Effector memory CD8-positive, alpha-beta T cell (primary cell): ENCODE results near the gene TTLL9.

Experiments
- ATAC-seq: fragments of 150-1000 bp; cut with Tn5 transposase; replicated peaks from 2 replicates; pipeline ENCODE4 v1.10.0; 2021; ENCODE audit warnings: mild to moderate bottlenecking, moderate library complexity
- DNase-seq, 3 experiments: peaks; one replicate each; pipeline ENCODE4 v3.0.0; 2021
- H3K27ac Mint-ChIP-seq, 2 donors: one replicate each; pipeline ENCODE4 v1.8.0; 2022; ENCODE audit warnings: mild to moderate bottlenecking in 2 of 2, mixed read lengths in 2 of 2, moderate library complexity in 2 of 2
- H3K27me3 Mint-ChIP-seq, 2 donors: one replicate each; pipeline ENCODE4 v1.8.0; 2022; ENCODE audit warnings: mixed read lengths in 2 of 2
- H3K36me3 Mint-ChIP-seq: one replicate; pipeline ENCODE4 v1.8.0; 2022; ENCODE audit warnings: mild to moderate bottlenecking, moderate library complexity, mixed read lengths; ENCODE audit not compliant: insufficient read depth
- H3K4me1 Mint-ChIP-seq, 2 donors: one replicate each; pipeline ENCODE4 v1.8.0; 2022; ENCODE audit warnings: low read depth in 2 of 2, mixed read lengths in 2 of 2
- H3K4me3 Mint-ChIP-seq, 2 donors: one replicate each; pipeline ENCODE4 v1.8.0; 2022; ENCODE audit warnings: mild to moderate bottlenecking in 2 of 2, mixed read lengths in 2 of 2, moderate library complexity in 2 of 2
- H3K9me3 Mint-ChIP-seq, 2 donors: one replicate each; pipeline ENCODE4 v1.8.0; 2022; ENCODE audit warnings: mixed read lengths in 2 of 2

Gene TTLL9

GRCh38 chr20:31831771-31832306, 38.6 kb upstream of the TTLL9 start:
- ATAC-seq (no peak), DNase-seq (no peak)
- H3K27ac Mint-ChIP-seq, result no peak overlapping the region
- no peaks in the 10 kb centered on the region for H3K36me3 Mint-ChIP-seq
- H3K4me3 Mint-ChIP-seq, result no peak overlapping the region
- H3K4me1 Mint-ChIP-seq, result peaks cover 10 to 11% of the 10 kb centered on the region in 2 donors
- no peaks in the 10 kb centered on the region for H3K27me3 Mint-ChIP-seq
- H3K9me3 Mint-ChIP-seq, result no peaks in the 10 kb centered on the region

DNA sequence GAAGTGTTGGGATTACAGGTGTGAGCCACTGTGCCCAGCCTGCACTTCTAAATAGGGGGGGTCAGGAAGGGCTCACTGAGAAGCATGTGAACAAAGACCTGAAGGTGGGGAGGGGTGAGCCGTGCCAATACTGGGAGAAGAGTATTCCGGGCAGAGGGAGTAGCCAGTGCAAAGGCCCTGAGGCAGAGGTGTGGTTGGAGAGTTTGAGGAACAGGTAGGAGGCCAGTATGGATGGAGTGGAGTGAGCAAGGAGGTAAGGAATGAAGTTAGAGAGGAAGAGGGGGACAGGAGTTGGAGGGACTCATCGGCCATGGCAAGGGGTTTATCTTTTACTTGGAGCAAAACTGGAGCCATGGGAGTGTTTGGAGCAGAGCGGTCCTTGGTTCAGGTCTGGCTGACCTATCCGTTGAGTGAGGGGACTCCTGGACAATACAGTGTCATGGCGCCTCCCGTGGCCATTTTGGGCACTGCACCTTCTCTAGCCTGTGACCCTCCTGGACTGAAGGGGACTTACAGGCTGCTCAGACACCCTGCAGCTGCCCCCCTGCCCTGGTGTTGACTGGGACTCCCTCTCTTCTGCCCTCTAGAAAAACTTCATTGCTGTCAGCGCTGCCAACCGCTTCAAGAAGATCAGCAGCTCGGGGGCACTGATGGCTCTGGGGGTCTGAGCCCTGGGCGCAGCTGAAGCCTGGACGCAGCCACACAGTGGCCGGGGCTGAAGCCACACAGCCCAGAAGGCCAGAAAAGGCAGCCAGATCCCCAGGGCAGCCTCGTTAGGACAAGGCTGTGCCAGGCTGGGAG, 37.1 kb upstream of the TTLL9 start:
- Mint-ChIP-seq H3K27me3 (no peaks in the 10 kb centered on the region), H3K4me1 (peaks cover 10 to 11% of the 10 kb centered on the region in 2 donors), H3K4me3 (peak overlapping the region in 1 of 2 donors; percentile 13), H3K9me3 (no peaks in the 10 kb centered on the region), H3K36me3 (peaks cover 3% of the 10 kb centered on the region), H3K27ac (no peak overlapping the region)
- peak; percentile 58 for ATAC-seq
- DNase-seq, result peak; percentile 57 to 68 (median 61)

DNA sequence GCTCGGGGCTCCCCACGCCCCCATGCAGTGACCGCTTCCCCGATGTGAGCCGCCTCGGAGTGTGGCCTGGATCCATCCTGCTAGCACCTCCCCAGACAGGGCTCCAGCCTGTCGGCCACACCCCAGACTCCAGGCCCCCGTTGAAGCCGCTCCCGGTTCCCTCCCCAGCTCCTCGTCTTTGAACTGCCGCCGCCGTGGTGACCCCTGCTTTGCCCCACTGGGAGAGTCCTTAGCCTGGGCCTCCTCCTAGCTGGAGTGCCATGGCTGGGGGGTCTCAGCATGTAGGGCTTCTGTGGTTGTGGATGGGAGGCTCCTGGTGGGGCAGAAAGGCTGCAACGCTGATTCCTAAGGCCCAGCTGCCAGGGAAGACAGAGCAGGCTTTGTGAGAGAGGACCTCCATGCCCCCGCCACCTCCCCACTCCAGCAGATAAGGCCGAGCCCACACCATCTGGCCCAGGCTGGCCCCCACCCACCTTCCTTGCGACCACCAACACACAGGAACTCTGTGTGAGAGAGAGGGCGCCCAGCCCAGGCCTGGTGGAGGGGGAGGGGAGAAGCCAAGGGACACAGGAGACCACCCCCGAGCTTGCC, 36.4 kb upstream of the TTLL9 start:
- DNase-seq (no peak), ATAC-seq (no peak)
- H3K27ac Mint-ChIP-seq, result no peak overlapping the region
- peaks cover 3% of the 10 kb centered on the region for H3K36me3 Mint-ChIP-seq
- H3K4me3 Mint-ChIP-seq, result no peak overlapping the region
- no peaks in the 10 kb centered on the region for H3K27me3 Mint-ChIP-seq
- H3K9me3 Mint-ChIP-seq, result no peaks in the 10 kb centered on the region
- H3K4me1 Mint-ChIP-seq, result peaks cover 10 to 11% of the 10 kb centered on the region in 2 donors

- H3K27ac Mint-ChIP-seq, result no peak overlapping the region
- H3K4me1 Mint-ChIP-seq, result peaks cover 10 to 11% of the 10 kb centered on the region in 2 donors
- no peak for DNase-seq
- no peak for ATAC-seq
- no peaks in the 10 kb centered on the region for H3K9me3 Mint-ChIP-seq
- peaks cover 3% of the 10 kb centered on the region for H3K36me3 Mint-ChIP-seq
- no peaks in the 10 kb centered on the region for H3K27me3 Mint-ChIP-seq
- peak overlapping the region in 1 of 2 donors; percentile 58 for H3K4me3 Mint-ChIP-seq
Observed at GRCh38 chr20:31835554-31835953, 34.9 kb upstream of the TTLL9 start.

DNA sequence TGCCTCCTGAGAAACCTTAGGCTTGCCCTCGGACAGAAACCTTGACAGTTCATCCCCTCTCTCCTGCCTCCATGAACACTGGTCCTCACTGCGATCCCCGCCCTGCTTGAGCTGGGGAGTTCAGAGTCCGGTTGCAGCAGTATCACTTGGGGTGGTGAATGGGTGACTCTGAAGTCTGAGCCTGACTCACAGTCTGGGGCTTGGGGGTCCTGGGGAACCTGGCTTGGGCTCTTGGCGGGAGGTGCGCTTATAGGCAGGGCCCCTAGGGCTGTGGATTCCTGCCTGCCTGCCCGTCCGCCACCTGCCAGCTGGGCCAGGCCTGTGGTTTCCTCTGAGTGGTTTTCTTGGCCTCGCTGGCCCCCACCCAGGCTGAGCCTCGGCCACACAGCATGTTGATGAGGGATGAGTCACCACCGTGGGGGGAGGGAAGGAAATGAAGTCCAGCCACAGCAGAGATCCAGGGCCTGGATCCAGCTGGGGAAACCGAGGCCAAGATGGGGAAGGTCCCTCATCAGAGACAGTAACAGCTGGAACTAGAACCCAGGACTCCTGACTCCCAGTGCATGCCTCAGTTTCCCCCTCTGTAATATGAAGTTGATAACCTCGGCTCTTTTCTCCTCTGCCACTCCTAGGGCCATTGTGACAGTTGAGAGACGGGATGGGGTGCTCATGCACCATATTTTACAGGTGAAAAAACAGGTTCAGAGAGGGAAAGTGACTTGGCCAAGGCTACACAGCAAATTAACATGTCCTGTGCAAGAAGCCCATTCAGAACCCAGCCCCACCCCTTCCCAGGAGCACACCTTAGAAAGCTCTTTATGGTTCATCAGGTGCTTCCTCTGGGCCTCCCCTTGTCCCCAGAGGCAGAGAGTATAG, 34.2 kb upstream of the TTLL9 start:
- peaks cover 10 to 11% of the 10 kb centered on the region in 2 donors for H3K4me1 Mint-ChIP-seq
- H3K36me3 Mint-ChIP-seq, result peaks cover 3% of the 10 kb centered on the region
- H3K27me3 Mint-ChIP-seq, result no peaks in the 10 kb centered on the region
- ATAC-seq (peak; percentile 72), DNase-seq (peak in 2 of 3 experiments; percentile 10 to 14)
- no peaks in the 10 kb centered on the region for H3K9me3 Mint-ChIP-seq
- H3K27ac Mint-ChIP-seq, result peak overlapping the region; percentile 44 to 82
- H3K4me3 Mint-ChIP-seq, result peak overlapping the region; percentile 46 to 58

DNA sequence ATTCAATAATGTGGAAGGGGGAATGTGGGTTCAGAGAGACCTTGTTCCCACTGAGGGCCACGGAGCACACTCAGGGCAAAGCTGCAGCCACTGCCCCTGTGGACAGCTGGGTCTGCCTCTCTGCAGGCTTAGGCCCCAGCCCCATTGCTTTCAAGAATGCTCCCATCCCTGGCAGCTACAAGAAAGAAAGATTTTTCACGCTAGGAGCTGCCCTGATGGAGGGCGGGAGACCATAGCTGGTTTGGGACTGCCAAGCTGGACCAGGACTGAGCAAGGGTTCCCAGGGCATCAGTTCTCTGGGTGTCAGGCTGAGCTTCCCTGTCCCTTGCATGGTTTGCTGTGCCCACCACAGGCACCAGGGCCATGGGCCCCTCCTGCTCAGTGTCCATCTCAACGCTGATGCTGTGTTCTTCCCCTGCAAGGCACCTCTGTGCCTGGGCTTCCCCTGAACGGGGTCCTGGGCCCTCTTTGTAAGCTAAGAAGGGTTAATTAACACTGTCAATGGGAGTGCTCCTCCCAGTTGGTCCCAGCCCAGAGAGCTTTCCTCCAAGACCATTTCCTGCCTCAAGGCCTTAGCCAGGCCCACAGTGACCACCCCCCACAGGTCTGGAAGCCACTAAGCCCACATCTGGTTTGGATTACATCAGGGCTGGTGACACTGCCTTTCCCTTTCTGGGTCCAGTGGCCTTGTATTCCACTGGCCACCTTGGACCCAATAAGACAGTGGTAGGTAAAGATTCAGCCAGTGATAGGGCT, 33.4 kb upstream of the TTLL9 start:
- DNase-seq, result no peak
- Mint-ChIP-seq H3K27ac (no peak overlapping the region), H3K27me3 (no peaks in the 10 kb centered on the region), H3K4me3 (no peak overlapping the region), H3K36me3 (peaks cover 3% of the 10 kb centered on the region), H3K9me3 (no peaks in the 10 kb centered on the region), H3K4me1 (peaks cover 10 to 11% of the 10 kb centered on the region in 2 donors)
- no peak for ATAC-seq

- Mint-ChIP-seq H3K4me3 (no peak overlapping the region), H3K27ac (no peak overlapping the region), H3K27me3 (no peaks in the 10 kb centered on the region), H3K4me1 (peaks cover 10 to 11% of the 10 kb centered on the region in 2 donors), H3K9me3 (no peaks in the 10 kb centered on the region), H3K36me3 (peaks cover 3% of the 10 kb centered on the region)
- DNase-seq (no peak), ATAC-seq (no peak)
Observed at GRCh38 chr20:31837896-31838397, 32.5 kb upstream of the TTLL9 start.

DNA sequence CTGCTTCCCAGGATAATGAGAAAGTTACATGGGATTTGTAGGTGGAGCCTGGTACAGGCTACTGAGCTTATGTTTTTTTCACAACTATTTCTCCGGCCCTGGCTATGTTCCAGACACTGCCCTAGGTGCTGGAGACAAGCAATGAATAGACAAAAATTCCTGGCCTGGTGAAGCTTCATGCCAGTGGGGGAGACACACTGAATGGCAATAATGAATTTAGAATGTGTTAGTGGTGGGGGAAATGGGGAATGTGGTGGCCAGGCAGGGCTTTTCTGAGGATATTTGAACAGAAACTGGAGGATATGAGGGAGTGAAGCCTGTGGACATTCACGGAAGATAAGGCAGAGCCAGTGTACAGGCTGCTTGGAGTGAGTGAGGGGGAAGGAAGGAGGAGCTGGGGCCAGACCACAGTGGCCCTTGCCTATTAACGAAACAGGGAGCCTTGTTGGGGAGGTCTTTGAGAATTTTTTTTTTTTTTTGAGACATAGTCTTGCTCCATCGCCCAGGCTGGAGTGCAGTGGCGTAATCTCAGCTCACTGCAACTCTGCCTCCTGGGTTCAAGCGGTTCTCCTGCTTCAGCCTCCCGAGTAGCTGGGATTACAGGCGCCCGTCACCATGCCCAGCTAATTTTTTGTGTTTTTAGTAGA, 31.7 kb upstream of the TTLL9 start:
- ATAC-seq, result no peak
- H3K4me1 Mint-ChIP-seq, result peaks cover 10% of the 10 kb centered on the region in 2 donors
- DNase-seq, result no peak
- no peak overlapping the region for H3K4me3 Mint-ChIP-seq
- H3K9me3 Mint-ChIP-seq, result no peaks in the 10 kb centered on the region
- no peaks in the 10 kb centered on the region for H3K27me3 Mint-ChIP-seq
- H3K27ac Mint-ChIP-seq, result no peak overlapping the region
- H3K36me3 Mint-ChIP-seq, result peaks cover 3% of the 10 kb centered on the region

GRCh38 chr20:31839782-31840487, 30.5 kb upstream of the TTLL9 start:
- DNase-seq, result no peak
- no peak for ATAC-seq
- Mint-ChIP-seq H3K9me3 (no peaks in the 10 kb centered on the region), H3K27ac (no peak overlapping the region), H3K36me3 (peaks cover 3% of the 10 kb centered on the region), H3K27me3 (no peaks in the 10 kb centered on the region), H3K4me3 (no peak overlapping the region), H3K4me1 (peaks cover 10% of the 10 kb centered on the region in 2 donors)

GRCh38 chr20:31840906-31841816, 29.3 kb upstream of the TTLL9 start:
- Mint-ChIP-seq H3K27ac (no peak overlapping the region), H3K27me3 (no peaks in the 10 kb centered on the region), H3K36me3 (peaks cover 3% of the 10 kb centered on the region), H3K9me3 (no peaks in the 10 kb centered on the region), H3K4me1 (peaks cover 3 to 5% of the 10 kb centered on the region in 2 donors), H3K4me3 (no peak overlapping the region)
- DNase-seq, result no peak
- ATAC-seq, result no peak

- ATAC-seq, result no peak
- H3K27ac Mint-ChIP-seq, result no peak overlapping the region
- no peaks in the 10 kb centered on the region for H3K4me1 Mint-ChIP-seq
- DNase-seq, result no peak
- H3K36me3 Mint-ChIP-seq, result peaks cover 3% of the 10 kb centered on the region
- no peaks in the 10 kb centered on the region for H3K27me3 Mint-ChIP-seq
- no peaks in the 10 kb centered on the region for H3K9me3 Mint-ChIP-seq
- H3K4me3 Mint-ChIP-seq, result no peak overlapping the region
Observed at GRCh38 chr20:31841928-31842327, 28.5 kb upstream of the TTLL9 start.
